Measurements from ENCODE around the gene S100A14. TPM values are rescaled to one million over a fixed set of nuclear protein-coding genes. Genes with fewer than 3 reads are reported as not detected.
A peak's percentile ranks its signal among the peaks of the same experiment; 100 is the strongest.

Gene S100A14
- total and polyA plus RNA-seq, 9 of the 15 experiments (the other 6 are each of a cell fraction or from before 2014, with no cell fraction given) = 0.10 to 0.64 (median 0.24) TPM; not detected in 3

DNA sequence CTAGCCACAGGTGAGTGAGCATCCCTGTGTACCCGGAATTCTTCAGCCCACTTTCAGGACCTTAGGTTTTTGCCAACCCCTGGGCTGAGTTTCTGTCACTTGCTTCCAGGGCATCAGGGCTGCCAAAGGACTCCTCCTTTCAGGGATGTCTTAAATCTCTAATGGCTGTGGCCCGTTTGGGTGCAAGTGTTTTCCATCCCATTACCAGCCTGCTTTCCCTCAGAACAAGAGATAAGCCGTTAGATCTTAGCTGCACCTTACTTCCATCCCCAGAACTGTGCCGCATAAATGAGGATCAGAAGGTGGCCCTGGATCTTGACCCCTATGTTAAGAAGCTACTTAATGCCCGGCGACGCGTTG lies 43.0 kb upstream of the S100A14 start (continued):
- TF ChIP-seq FUS (optimal IDR thresholded peaks at IDR 0.05; ENCODE audit: low read depth, low read length) (no peak), BCOR (IDR thresholded peaks at IDR 0.05) (no peak), ZNF75A (CRISPR knock-in tag; IDR thresholded peaks at IDR 0.05) (no peak), DACH1 (IDR thresholded peaks at IDR 0.05; ENCODE audit: partially characterized antibody) (no peak), TRIM24 (IDR thresholded peaks at IDR 0.05) (no peak), NR2C1 (IDR thresholded peaks at IDR 0.05) (no peak), NR2C1 (tag; IDR thresholded peaks at IDR 0.05) (no peak), POLR2B (IDR thresholded peaks at IDR 0.05; ENCODE audit: low read depth, partially characterized antibody) (no peak)
- TF ChIP-seq, protein P1, sequence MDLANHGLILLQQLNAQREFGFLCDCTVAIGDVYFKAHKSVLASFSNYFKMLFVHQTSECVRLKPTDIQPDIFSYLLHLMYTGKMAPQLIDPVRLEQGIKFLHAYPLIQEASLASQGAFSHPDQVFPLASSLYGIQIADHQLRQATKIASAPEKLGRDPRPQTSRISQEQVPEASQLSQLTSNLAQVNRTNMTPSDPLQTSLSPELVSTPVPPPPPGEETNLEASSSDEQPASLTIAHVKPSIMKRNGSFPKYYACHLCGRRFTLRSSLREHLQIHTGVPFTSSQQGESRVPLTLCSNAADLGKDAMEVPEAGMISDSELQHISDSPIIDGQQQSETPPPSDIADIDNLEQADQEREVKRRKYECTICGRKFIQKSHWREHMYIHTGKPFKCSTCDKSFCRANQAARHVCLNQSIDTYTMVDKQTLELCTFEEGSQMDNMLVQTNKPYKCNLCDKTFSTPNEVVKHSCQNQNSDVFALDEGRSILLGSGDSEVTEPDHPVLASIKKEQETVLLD (IDR thresholded peaks at IDR 0.05) = no peak

DNA sequence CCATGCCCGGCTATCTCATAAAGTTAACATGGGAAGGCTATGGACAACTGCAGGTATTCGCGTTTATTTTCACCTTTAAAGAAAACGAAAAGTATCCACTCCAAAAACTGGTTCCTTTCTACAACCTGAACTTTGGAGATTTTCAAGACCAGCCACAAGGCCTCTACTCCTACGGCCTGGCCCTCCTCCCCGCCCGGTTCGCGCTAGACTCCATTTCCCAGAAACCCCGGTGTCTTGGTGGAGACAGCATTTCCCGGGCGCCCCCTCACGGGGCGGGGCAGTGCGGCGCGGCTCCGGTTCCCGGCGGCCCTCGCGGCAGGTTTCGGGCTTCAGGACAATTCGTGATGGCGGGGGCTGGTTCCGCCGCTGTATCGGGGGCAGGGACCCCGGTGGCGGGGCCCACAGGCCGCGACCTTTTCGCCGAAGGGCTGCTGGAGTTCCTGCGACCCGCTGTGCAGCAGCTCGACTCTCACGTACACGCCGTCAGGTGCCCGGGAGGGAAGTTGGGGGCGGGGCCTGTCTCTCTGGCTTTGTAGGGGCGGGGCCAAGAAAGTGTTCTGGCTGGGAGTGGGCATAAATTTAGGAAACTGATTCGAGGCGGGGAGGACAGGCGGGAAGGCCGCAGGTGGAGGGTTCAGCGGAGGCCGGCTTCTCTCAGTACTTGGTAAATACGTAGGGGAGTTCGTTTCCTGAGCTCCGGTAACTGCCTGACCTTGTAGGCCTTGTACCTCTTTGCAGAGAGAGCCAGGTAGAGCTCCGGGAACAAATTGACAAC lies 42.5 kb upstream of the S100A14 start, which contains the start of gene SNAPIN:
Gene SNAPIN (plus strand): TSS at position 304 of the 775 bp plus-strand sequence. CDS start 41 bp downstream, at position 345.
- H4K20me1 ChIP-seq (replicated peaks; ENCODE audit: control insufficient read depth, insufficient read depth, low read length) = no peaks in the 10 kb centered on the region
- H3K27ac ChIP-seq (ENCODE audit: extremely low read depth, low read depth, low read length) = peak within 1 kb of the TSS; percentile 86
- H3K36me3 ChIP-seq (ENCODE audit: control insufficient read depth, insufficient read depth, low read length) = peaks cover 32% of the 10 kb centered on the region
- peak; percentile 81 for FAIRE-seq
- POLR2A ChIA-PET = interaction anchor here (0.7 to 6.1 kb wide), 11 partner anchors 9 to 327 kb away, joined by 3 to 51 read pairs (median 5); partner anchors contain the start of genes CHTOP, ILF2 and S100A13
- peak; percentile 97 for ATAC-seq
- 2% methylated on average over 47 of the region's 53 CpGs for WGBS (ENCODE audit: insufficient coverage, low coverage, missing lambda C conversion rate)
- peak within 1 kb of the TSS; percentile 100 for H2AFZ ChIP-seq (ENCODE audit: low read depth, low read length)
- peak within 1 kb of the TSS; percentile 98 for H3K4me3 ChIP-seq
- no peaks in the 10 kb centered on the region for H3K27me3 ChIP-seq (ENCODE audit: control insufficient read depth in 2 of 2, insufficient read depth in 2 of 2, low read length in 2 of 2)
- in situ Hi-C loops (cut with MboI) (no loop called here), intact Hi-C loops (cut with micrococcal nuclease) (no loop called here)
- no peaks in the 10 kb centered on the region for H3K9me1 ChIP-seq (ENCODE audit: control insufficient read depth, insufficient read depth, low read length)
- no peaks in the 10 kb centered on the region for H3K9me3 ChIP-seq (replicated peaks; ENCODE audit: control insufficient read depth, insufficient read depth, low read depth, low read length)
- peaks cover 3 to 16% of the 10 kb centered on the region in 2 experiments; a peak in 4 of 5 replicates for H3K4me1 ChIP-seq (replicated peaks in 1 of 2; ENCODE audit: control insufficient read depth in 2 of 2, insufficient read depth in 2 of 2, low read length in 2 of 2)
- peak within 1 kb of the TSS; percentile 93 for H3K4me2 ChIP-seq (ENCODE audit: insufficient read depth, low read length)
- H3K9ac ChIP-seq (ENCODE audit: insufficient read depth in 1 of 2, low read depth in 2 of 2, low read length in 2 of 2) = peak within 1 kb of the TSS; percentile 81 to 92
- DNase-seq (ENCODE audit: extremely low read depth in 1 of 4, low spot score in 3 of 4) = peak; percentile 87 to 95 (median 90)
- CTCF ChIA-PET (ENCODE audit: low intra/inter-chr PET ratio) = no interaction called here
- BruUV-seq (replicated peaks) = no TSS peak
- peaks cover 13% of the 10 kb centered on the region for H3K79me2 ChIP-seq (ENCODE audit: control insufficient read depth, insufficient read depth, low read length)
- TF ChIP-seq ZNF668 (CRISPR knock-in tag; IDR thresholded peaks at IDR 0.05) = no peak
- TF ChIP-seq, protein P2, sequence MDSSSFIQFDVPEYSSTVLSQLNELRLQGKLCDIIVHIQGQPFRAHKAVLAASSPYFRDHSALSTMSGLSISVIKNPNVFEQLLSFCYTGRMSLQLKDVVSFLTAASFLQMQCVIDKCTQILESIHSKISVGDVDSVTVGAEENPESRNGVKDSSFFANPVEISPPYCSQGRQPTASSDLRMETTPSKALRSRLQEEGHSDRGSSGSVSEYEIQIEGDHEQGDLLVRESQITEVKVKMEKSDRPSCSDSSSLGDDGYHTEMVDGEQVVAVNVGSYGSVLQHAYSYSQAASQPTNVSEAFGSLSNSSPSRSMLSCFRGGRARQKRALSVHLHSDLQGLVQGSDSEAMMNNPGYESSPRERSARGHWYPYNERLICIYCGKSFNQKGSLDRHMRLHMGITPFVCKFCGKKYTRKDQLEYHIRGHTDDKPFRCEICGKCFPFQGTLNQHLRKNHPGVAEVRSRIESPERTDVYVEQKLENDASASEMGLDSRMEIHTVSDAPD (CRISPR knock-in tag; IDR thresholded peaks at IDR 0.05) = no peak
- TF ChIP-seq, protein P3, sequence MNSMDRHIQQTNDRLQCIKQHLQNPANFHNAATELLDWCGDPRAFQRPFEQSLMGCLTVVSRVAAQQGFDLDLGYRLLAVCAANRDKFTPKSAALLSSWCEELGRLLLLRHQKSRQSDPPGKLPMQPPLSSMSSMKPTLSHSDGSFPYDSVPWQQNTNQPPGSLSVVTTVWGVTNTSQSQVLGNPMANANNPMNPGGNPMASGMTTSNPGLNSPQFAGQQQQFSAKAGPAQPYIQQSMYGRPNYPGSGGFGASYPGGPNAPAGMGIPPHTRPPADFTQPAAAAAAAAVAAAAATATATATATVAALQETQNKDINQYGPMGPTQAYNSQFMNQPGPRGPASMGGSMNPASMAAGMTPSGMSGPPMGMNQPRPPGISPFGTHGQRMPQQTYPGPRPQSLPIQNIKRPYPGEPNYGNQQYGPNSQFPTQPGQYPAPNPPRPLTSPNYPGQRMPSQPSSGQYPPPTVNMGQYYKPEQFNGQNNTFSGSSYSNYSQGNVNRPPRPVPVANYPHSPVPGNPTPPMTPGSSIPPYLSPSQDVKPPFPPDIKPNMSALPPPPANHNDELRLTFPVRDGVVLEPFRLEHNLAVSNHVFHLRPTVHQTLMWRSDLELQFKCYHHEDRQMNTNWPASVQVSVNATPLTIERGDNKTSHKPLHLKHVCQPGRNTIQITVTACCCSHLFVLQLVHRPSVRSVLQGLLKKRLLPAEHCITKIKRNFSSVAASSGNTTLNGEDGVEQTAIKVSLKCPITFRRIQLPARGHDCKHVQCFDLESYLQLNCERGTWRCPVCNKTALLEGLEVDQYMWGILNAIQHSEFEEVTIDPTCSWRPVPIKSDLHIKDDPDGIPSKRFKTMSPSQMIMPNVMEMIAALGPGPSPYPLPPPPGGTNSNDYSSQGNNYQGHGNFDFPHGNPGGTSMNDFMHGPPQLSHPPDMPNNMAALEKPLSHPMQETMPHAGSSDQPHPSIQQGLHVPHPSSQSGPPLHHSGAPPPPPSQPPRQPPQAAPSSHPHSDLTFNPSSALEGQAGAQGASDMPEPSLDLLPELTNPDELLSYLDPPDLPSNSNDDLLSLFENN (IDR thresholded peaks at IDR 0.05; ENCODE audit: low read depth in 2 of 2, low read length in 2 of 2) = no peak
- TF ChIP-seq HDAC8 (tag; IDR thresholded peaks at IDR 0.05) = no peak
- no peak for TF ChIP-seq MAFF (IDR thresholded peaks at IDR 0.05; ENCODE audit: low read length)
- no peak for TF ChIP-seq PHF21A (IDR thresholded peaks at IDR 0.05; ENCODE audit: borderline replicate concordance, low read depth)
- peak; percentile 86 for TF ChIP-seq ELF1 (tag; IDR thresholded peaks at IDR 0.05)
- TF ChIP-seq TAF7 (tag; IDR thresholded peaks at IDR 0.05) = 0 out of 2 replicates have a peak, but pooled peaks have one; percentile 61

Measured in K562 (cell line).